ENCODE measurements around the gene CD69.

- TF ChIP-seq CTCF (IDR thresholded peaks at IDR 0.05; ENCODE audit: low read depth, low read length, poor library complexity, severe bottlenecking) (no peak), EZH2phosphoT487 (IDR thresholded peaks at IDR 0.05; ENCODE audit: borderline replicate concordance, low read length) (no peak)
Measured at GRCh38 chr12:9795945-9796344, 35.2 kb upstream of the CD69 start.

Measured in DOHH2 (cell line).